NCI-H2227 (cell line): ENCODE measurements around the gene GPC1.

Experiments used
- DNase-seq: peaks from one replicate; lab custom pipeline; 2025; ENCODE audit not compliant: unreplicated experiment; lab: John Stamatoyannopoulos, UW

The GPC1 gene

DNA sequence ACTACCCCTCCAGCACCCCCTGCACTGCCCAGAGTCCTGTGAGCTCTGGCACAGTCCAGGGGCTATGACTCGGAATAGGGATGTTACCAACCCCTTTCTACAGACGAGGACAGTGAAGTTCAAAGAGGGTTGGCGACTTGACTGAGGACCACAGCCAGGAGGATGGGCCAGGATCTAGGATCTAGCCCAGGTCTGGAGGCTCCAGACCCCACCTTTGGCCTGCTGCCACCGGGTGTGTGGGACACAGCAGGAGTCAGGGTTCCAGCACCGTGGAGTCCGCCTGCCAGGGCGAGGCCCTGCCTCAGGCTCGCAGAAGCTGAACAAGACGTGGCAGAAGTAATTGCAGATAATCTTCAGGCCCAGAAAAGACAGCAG lies 37.9 kb upstream of the GPC1 start:
- no peak for DNase-seq

DNA sequence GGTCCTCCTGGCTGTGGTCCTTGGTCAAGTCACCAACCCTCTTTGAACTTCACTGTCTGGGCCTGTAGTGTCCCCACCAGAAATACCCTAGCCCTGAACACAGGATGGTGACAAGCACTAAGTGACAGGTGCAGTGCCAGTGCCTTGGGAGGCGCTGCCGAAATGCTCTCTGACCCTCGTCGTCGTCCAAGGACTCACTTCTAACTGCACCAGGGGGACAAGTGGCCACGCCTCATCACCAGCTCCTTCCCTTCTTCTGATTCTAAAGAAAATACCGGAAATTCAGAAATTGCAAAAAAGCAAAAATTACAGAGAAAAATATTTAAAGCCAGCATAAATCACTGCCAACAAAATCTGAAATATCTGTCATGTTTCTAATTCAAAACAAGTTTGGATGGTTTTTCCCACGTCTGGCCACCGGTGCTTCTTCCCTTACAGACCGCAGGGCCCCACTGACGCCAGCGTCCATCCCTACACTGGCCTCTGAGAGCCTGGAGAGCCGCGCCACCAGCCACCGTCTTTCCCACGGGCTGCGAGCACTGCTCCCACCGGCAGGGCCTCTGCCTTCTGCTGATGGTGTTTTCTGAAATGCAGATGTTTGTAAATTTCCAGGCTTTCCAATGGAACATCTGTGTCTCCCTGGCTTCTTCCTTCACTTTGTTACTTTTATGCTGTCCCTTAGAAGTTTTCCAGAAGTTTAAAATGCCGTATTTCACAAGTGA lies 37.4 kb upstream of the GPC1 start:
- no peak for DNase-seq

DNA sequence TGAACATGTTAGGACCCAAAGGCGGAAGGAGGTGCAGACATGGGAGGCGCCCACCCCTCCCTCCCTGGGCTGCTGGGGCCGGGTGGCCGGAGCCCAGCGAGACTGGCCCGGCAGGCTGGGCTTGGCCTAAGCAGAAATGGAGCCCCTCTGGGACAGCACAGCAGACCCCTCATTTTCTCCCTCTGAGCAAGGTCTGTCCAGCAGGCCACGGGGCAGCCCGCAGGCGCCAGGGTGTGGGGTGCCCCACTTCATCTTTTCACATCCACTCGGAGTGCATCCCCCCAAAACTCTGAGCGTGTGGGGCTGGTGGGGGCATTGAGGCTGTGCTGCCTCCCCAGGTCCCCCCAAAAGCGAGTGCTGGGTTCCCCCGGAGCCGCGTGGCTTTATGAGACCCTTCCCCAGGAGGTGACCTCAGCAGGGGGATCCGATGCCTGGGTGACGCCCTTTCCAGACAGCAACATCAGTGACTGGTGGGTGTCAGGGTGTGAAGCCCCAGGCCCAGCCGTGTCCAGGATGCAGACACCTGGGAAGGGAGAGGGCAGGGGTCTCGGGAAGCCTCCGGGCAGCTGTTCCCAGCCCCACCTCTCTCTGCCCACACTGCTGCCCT lies 36.7 kb upstream of the GPC1 start:
- no peak for DNase-seq

DNA sequence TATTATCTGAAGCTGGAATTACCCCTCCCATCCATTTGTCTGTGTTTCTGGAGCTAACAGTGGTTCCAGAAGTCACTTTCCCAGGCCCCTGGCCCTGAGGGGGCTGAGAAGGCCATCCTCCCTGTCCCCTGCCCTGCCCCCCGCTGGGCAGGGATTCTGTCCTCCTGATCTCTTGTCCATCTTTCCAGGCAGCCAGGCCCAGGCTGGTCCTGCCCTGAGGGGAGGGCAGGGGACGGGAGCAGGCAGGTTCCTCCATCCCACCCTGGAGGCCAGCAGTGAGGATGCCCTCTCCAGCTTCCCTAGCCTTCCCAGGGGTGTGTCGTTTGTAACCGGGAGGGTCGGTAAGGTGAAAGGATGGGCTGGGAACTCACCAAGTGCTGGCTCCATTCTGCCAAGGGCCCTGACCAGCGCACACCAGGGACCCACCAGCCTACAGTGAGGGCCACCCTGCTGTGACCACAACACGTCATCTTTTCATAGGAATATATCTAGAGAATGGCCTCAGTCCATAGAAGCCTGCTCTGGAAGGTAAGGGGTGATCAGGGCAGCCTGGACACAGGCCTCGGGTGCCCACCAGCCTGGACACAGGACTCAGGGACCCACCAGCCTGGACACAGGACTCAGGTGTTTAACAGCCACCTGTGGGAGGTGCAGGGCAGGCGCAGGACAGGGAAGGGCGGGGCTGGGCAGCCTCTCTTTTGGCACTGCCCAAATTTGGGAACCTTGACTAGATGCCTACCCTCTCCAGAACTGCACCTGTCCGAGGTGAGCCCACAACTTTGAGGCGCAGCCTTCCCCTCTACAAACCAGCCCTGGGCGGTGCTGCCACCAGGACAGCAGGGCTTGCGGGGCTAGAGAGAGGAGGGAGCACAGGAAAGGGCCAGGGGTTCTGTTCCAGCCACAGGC lies 35.8 kb upstream of the GPC1 start:
- no peak for DNase-seq

DNA sequence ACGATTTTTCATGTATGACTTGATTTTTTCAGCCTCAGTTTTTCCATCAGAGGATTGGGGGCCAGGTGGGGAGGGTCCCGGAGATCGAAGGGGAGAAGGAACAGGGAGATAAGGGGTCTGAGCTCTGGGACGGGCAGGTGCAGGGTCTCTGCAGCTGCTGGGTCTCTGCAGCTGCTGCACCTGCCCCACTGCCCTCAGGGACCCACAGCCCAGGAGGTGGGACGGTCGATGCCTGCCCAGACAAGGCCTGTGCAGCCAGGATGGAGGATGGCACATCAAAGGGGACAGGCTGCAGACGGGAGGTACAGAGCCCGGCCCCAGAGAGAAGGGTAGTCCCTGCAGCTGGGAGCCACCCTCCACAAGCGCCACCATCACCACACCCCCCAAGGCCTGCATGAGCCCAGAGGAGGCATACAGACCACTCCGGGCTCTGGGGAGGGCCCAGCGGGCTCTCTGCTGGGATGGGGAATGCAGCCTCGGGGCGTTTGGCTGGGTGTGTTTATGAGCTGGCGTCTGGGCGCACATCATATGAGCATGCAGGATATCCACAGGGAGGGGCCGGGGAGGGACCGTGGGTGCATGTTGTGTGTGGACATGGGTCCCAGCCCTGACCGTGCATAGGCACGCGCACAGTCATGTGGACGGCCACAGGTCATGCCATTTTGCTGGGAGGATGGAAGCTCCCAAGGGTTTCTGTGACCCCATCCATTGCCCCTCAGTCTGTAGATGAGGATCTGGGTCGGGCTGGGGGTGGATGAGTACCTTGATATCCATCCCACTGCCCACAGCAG lies 34.9 kb upstream of the GPC1 start:
- DNase-seq: no peak

DNA sequence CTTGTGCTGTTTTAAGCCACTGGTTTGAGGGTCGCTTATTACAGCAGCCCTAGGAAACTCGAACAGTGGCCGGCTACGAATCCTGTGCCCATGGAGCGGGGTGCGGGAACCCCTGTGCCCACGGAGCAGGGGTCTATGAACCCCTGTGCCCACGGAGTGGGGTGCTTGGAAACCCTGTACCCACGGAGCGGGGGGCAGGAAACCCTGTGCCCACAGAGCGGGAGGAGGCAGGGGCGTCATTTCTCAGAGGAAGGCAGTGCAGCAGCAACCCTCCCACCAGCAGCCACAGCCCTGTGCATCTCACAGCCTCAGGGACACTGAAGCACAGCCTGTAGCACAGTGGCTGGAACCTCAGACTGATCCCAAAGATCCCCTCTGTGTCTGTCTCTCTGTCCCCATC lies 34.2 kb upstream of the GPC1 start:
- no peak for DNase-seq

DNA sequence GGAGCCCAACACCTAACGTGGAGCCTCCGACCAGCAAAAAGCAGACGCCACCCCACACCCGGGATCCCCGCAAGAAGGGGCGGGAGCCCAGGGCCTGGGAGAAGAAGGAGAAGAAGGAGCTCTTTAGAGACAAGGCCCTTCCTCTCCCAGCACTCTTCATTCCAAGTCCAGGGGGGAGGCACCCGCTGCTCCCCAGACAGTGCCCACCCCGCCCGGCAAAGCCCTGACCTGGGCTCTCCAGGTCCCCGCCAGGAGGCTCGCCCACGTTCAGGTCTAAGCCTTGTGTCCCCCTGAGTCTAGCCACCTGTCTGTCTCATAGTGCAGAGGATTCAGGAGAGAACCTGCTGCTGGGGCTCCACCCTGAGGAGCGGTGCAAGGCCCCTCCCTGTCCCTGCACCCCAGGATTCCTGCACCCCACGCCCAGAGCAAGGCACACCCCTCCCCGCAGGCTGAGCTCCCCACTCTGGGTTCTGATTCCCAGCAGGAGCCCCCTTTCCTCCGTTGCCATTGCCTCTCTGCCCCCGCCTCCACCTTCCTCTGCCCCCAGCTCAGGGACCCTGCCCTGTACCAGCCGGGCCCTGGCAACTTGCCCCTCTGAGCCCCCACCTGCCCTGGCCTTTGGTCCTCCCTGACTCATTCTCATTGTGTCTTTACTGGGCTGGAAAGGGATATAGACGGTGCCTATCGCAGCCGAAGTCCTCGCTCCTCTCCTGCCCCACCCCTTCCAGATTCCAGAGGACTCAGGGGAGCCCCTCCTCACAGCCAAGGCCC lies 33.5 kb upstream of the GPC1 start:
- no peak for DNase-seq

DNA sequence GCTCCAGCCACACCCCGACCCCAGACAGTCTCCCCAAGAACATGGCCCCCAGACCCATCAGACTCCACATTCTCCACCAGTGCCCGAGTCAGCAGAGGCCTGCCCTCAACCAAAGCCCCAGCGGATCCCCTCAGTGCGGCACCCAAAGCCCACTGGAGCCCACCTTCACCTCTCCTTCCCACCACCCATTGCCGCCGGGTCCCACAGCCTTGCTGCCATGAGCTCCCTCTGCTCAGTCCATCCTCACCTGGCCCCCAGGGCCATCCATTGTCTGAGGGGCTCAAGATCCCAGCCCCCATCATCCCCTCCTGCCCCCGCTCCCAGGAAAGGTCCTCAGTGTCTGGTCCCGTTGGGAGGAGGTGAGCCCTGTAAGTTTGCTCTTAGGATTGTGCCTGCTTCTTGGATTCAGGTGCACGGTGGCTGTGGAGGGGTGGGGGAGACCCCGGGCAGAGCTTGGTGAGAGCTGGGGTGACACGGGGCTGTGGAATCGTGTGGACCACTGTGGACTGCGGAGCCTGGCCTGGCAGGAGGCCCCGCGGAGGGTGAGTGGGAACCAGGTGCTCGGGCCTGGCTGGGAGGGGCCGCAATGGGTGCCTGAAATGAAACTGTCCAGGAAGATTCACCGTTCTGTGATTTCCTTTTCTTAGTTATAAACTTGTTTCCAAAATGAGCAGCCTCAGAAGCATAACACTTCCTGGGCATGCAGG lies 32.7 kb upstream of the GPC1 start:
- no peak for DNase-seq

DNA sequence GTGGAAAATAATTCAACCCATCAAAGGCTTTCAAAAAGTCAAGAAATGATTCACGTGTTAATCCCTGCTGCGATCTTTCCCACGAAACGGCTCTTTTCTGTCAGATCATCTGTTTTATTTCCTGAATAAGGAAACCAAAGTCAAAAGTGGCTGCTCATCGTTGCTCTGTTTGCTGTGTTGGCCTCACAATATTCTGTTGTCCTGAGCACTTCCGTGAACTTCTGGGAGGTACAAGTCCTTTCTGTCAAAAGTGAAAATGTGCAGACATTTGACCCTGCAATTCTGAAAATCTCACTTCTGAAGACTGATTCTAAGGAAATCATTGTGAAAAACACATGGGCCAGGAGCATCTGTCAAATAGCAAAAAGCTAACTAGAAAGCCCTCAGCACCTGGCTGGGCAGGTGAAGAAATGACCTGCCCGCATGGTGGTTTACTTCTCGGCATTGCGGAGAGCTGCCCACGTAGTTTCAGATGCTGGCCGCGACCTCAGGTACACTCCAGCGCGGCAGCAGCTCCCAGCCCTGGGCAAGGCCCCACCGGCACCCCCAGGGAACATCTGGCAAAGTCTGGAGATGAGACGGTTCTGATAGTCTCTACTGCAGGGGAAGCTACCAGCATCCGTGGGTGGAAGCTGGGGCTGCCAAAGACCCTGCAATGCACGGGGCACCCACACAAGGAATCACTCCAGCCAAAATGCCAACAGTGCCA lies 31.9 kb upstream of the GPC1 start:
- DNase-seq: no peak

DNA sequence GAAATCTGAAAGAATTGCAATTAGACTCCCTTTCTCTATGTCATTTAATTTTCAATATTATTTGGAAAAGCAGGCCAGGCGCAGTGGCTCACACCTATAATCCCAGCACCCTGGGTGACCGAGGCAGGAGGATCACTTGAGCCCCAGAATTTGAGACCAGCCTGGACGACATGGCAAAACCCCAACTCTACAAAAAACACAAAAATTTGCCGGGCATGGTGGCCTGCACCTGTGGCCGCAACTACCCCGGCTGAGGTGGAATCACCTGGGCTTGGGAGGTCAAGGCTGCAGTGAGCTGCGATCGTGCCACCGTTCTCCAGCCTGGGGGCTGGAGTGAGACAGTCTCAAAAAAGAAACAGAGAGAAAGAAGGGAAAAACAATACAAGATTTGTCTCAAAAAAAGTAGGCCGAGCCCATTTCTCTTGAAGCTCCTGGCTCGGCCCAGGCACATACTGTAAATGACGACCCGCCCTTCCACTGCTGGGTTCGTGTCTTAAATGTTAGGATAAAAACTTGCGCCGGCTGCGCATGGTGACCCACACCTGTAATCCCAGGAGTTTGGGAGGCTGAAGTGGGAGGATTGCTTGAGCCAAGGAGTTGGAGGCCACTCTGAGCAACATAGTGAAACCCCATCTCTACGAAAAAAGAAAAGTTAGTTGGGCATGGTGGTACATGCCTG lies 31.1 kb upstream of the GPC1 start:
- no peak for DNase-seq

DNA sequence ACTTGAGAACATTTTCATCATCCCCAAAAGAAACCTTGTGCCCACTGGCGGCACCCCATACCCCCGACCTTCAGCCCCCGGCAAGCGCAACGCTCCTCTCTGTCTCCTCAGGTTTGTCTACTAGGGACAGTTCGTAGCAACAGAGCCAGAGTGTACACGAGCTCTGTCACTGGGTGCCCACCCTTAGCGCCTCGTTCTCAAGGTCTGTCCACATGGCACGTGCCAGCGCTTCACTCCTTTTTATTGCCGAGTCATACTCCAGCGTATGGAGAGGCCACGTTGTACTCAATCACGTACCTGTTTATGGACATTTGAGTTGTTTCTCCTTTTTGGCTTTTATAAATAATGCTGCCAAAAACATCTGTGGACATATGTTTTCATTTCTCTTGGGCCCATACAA lies 30.3 kb upstream of the GPC1 start:
- no peak for DNase-seq

DNA sequence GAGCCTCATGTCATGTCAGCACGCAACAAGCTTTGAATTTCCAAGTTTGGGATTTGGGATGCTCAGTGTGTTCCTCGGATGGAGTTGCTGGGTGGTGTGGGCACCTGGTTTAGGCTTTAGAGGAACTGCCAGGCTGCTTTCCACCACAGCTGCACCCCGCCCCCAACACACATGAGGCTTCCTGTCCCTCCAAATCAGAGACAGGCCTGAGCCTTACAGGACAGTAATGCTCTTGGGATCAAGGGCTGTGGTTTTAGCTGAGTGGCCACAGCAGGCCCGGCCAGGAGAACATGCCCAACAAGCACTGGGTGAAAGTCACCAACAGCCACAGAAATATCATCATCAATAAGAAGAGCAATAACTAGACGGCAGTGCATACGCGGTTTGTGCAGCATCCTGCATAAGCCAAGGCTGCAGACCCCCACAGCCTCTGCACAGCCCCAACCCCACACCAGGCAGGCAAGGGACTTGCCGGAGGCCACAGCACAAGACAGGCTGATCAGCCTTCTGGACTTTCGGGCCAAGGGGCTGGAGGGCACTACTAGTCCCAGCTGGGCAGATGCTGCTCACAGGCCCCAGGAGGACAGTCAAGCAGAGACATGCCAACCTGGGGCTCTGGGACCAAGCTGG lies 29.7 kb upstream of the GPC1 start:
- DNase-seq: no peak

DNA sequence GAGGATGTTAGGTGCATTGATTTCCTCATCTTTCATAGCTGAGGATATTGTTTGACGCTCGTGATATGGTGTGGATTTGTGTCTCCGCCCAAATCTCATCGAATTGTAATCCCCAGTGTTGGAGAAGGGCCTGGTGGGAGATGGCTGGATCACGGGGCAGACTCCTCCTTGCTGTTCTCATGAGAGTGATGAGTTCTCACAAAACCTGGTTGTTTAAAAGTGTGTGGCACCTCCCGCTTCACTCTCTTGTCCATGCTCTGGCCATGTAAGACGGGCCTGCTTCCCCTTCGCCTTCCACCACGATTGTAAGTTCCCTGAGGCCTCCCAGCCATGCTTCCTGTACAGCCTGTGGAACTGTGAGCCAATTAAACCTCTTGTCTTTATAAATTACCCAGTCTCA lies 28.4 kb upstream of the GPC1 start:
- no peak for DNase-seq

DNA sequence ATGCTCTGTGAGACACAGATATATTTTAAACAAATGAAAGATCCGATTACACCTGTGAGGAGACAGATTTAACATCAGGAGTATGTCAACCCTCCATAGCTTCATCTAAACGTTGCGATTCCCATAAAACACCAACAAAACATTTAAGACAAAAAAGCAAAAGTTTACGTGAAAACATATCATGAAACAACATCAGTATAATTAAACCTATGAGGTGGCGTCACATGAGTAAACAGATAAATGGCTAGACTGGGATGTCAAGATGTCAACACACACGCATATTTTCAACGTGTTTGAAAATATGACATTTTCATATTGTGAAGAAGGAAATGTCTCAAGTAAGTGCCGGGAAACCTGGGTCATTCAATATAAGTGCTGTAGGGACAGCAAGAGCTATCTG lies 25.5 kb upstream of the GPC1 start:
- no peak for DNase-seq

DNA sequence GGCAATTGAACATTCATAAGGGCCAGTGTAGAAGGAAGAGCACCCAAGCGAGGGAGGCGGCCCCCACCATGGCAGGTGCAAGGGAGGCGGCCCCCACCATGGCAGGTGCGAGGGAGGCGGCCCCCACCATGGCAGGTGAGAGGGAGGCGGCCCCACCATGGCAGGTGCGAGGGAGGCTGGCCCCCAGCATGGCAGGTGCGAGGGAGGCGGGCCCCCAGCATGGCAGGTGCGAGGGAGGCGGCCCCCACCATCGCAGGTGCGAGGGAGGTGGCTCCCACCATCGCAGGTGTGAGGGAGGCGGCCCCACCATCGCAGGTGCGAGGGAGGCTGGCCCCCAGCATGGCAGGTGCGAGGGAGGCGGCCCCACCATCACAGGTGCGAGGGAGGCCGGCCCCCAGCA lies 24.7 kb upstream of the GPC1 start:
- no peak for DNase-seq

DNA sequence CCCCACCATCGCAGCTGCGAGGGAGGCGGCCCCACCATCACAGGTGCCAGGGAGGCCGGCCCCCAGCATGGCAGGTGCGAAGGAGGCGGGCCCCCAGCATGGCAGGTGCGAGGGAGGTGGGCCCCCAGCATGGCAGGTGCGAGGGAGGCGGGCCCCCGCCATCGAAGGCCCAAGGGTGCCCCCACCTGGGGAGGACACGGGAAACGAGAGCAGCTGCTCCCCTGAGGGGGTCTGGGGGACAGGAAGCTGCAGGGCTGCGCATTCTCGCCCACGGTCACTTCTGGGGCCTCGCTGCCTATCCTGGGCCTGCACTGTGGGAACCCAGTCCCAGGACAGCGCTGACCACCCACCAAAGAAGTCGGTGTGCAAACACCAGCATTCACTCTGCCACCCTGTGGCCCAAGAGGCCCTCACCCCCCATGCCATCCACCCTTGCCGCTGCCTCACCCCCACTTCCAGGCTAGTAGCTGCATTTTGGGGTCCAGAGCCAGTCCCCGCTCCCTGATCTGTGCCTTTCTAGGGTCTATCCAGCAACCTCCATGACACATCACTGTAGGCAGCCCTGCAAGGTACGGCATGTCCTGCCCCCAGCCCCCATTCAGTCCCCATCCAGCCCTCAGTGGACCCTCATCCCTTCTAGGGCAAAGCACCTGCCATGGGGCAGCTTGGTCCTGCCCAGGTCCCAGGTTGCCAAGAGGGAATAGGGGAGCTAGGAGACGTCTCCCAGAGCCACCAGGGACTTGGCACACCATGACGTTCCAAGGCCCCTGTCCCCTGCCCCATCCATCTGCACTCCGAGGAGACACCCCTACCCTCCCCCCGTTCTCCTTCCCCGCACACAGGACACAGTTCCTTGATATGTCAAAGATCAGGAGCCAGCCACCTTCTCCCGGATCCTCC lies 24.0 kb upstream of the GPC1 start:
- DNase-seq: no peak

DNA sequence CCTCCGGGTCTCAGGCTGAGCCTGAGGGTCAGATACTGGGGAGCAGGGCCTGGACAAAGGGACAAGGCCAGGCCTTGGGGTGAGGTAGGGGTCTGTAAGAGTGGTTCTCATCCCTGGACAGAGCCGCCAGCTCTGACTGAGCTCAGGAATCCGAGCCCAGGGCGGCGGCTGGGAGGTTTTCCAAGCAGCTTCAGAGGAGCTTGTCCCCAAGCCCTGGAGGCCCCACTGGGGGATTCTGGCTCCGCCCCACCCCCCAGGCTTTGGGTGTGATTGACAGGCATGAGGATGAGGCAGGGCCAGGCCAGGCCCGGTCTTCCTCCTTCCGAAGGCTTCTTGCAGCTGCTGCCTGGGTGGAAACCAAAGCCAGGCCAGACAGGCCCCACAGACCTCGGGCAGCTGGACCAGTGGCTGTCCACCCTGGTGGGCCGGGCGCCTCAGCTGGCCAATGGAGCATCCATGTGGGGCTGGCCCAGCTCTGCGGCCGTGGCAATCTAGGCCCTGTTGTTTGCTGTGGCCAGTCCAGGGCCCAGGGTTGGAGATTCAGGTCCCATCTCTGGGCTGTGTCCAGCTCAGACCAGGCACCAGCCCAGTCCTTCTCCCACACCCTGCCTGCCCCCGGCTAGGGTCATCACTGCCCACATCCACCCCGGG lies 23.1 kb upstream of the GPC1 start:
- DNase-seq: no peak
